Measurements from ENCODE around the gene MED16. TPM values are rescaled to one million over a fixed set of nuclear protein-coding genes. Genes with fewer than 3 reads are reported as not detected.

MED16 gene
- total RNA-seq, 4 donors from 2014 or later, result 45.1 to 63.9 (median 57.0) TPM

DNA sequence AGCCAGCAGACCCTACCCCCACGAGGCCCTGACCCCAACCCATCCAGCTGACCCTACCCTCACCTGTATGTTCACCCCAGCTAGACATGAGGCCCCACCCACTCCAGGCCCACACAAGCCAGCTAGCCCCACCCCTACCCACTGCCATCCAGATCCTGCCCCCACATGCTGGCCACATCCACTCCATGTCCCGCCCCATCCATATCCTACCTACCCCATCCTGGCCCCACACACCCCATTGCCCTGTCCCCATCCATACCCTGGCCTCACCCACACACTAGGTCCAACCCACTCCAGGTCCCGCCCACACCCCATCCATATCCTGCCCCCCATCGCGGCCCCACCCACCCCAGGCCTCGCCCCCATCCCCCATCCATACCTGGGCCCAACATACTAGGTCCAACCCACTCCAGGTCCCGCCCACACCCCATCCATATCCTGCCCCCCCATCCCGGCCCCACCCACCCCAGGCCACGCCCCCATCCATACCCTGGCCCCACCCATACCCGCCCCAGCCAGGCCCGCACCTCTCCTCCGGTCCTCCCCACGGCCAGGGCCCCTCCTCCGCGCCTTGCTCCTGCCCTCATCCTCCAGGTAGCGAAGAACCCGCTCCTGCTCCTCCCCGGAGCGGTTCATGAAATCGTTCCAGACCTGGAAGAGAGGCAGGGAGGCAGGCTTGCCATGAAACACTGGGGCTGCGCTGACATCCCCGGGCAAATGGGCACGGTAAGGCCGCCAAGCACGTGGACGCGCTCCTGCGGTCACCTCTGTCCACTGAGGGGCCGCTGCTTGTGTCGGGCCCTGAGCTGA is 7.5 kb upstream of the MED16 start:
- peaks cover 21% of the 10 kb centered on the region for H3K36me3 ChIP-seq
- H3K27me3 ChIP-seq, result no peaks in the 10 kb centered on the region
- H3K4me1 ChIP-seq, result peaks cover 4% of the 10 kb centered on the region
- 80% methylated on average over 19 of the region's 30 CpGs for WGBS
- DNase-seq (ENCODE audit: low spot score in 2 of 2), result no peak
- H3K9me3 ChIP-seq, result no peaks in the 10 kb centered on the region
- no peak overlapping the region for H3K27ac ChIP-seq
- H3K4me3 ChIP-seq, result no peak overlapping the region
- TF ChIP-seq, protein P1, sequence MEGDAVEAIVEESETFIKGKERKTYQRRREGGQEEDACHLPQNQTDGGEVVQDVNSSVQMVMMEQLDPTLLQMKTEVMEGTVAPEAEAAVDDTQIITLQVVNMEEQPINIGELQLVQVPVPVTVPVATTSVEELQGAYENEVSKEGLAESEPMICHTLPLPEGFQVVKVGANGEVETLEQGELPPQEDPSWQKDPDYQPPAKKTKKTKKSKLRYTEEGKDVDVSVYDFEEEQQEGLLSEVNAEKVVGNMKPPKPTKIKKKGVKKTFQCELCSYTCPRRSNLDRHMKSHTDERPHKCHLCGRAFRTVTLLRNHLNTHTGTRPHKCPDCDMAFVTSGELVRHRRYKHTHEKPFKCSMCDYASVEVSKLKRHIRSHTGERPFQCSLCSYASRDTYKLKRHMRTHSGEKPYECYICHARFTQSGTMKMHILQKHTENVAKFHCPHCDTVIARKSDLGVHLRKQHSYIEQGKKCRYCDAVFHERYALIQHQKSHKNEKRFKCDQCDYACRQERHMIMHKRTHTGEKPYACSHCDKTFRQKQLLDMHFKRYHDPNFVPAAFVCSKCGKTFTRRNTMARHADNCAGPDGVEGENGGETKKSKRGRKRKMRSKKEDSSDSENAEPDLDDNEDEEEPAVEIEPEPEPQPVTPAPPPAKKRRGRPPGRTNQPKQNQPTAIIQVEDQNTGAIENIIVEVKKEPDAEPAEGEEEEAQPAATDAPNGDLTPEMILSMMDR (IDR thresholded peaks at IDR 0.05), result no peak
- no peak for TF ChIP-seq POLR2A (IDR thresholded peaks at IDR 0.05)
- TF ChIP-seq POLR2AphosphoS5 (IDR thresholded peaks at IDR 0.05), result no peak
- TF ChIP-seq EP300 (IDR thresholded peaks at IDR 0.05), result no peak

DNA sequence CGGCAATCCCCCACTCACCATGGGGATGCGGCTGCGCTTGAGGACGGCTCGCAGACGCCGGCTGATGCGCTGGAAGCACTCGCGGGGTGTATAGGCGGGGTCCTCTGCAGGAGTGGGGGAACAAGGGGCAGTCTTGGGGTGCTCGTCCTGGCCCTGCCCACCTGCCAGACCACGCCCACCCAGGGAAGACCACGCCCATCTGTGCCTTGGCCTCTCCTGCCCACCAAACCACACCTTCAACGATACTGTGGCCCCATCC is 7.0 kb upstream of the MED16 start:
- Histone ChIP-seq H3K9me3 (no peaks in the 10 kb centered on the region), H3K27me3 (no peaks in the 10 kb centered on the region), H3K36me3 (peaks cover 21% of the 10 kb centered on the region), H3K4me3 (no peak overlapping the region), H3K4me1 (peaks cover 4% of the 10 kb centered on the region), H3K27ac (no peak overlapping the region)
- TF ChIP-seq POLR2AphosphoS5 (IDR thresholded peaks at IDR 0.05), result no peak
- TF ChIP-seq, protein P1 (IDR thresholded peaks at IDR 0.05), result no peak
- WGBS, result 80% methylated on average over 6 of the region's 15 CpGs
- no peak for DNase-seq (ENCODE audit: low spot score in 2 of 2)

DNA sequence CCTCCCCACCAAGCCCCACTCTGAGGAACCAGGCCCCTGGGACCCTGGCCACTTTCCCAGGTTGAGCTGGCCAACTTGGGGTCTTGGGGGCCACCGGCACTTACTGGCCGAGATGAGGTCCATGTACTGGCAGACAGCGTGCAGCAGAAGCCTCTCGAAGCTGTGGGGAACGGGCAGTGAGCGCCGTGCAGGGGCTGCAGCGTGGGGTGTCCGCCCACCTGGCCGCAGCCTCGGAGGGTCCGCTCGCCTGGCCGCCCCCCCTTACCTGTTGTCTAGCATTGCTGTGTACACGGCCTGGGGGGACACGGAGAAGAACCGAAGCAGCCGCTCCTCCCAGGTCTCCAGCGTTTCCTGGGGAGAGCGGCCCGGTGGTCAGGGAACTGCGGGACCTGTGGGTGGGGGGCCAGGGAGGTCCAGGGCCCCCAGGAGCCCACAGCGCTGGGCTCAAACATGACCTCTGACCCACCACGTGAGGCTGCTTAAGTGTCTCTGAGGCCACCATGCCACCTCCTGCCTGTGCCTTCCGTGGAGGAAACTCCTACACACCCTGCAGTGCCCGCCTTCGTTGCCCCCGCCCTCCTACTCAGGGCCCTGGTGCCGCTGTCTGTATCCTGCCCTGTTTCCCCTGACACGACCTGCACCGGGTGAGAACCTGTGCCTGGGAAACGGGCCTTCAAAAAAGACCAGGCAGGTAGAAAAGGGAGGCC is 6.5 kb upstream of the MED16 start:
- 94% methylated on average over 17 of the region's 32 CpGs for WGBS
- Histone ChIP-seq H3K4me3 (no peak overlapping the region), H3K27me3 (no peaks in the 10 kb centered on the region), H3K27ac (no peak overlapping the region), H3K9me3 (no peaks in the 10 kb centered on the region), H3K4me1 (peaks cover 4% of the 10 kb centered on the region), H3K36me3 (peaks cover 21% of the 10 kb centered on the region)
- DNase-seq (ENCODE audit: low spot score in 2 of 2), result no peak
- TF ChIP-seq, protein P1 (IDR thresholded peaks at IDR 0.05), result no peak

DNA sequence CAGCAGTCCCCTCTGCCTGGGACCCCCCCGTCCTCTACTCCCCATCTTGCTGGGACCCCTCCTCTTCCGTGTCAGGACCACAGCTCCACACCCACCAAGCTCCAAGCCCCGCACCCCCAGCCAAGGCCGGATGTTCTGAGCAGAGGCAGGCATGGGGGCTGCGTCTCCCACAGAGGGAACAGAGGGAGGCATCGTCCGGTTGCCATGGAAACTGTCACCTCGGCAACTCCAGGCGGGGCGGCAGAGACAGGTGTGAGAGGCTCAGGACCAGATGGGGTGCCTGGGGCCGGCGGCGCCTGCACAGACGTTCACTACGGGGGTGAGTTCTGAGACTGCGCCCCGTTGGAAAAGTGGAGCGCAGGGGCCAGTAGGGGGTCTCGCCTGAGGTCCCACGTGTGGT is 5.7 kb upstream of the MED16 start:
- Histone ChIP-seq H3K9me3 (no peaks in the 10 kb centered on the region), H3K4me3 (no peak overlapping the region), H3K4me1 (peaks cover 7% of the 10 kb centered on the region), H3K36me3 (peaks cover 21% of the 10 kb centered on the region), H3K27ac (no peak overlapping the region), H3K27me3 (no peaks in the 10 kb centered on the region)
- WGBS, result 89% methylated on average over 8 of the region's 20 CpGs
- no peak for DNase-seq (ENCODE audit: low spot score in 2 of 2)
- TF ChIP-seq, protein P1 (IDR thresholded peaks at IDR 0.05), result no peak
- no peak for TF ChIP-seq EP300 (IDR thresholded peaks at IDR 0.05)
- TF ChIP-seq POLR2AphosphoS5 (IDR thresholded peaks at IDR 0.05), result no peak
- no peak for TF ChIP-seq POLR2A (IDR thresholded peaks at IDR 0.05)

DNA sequence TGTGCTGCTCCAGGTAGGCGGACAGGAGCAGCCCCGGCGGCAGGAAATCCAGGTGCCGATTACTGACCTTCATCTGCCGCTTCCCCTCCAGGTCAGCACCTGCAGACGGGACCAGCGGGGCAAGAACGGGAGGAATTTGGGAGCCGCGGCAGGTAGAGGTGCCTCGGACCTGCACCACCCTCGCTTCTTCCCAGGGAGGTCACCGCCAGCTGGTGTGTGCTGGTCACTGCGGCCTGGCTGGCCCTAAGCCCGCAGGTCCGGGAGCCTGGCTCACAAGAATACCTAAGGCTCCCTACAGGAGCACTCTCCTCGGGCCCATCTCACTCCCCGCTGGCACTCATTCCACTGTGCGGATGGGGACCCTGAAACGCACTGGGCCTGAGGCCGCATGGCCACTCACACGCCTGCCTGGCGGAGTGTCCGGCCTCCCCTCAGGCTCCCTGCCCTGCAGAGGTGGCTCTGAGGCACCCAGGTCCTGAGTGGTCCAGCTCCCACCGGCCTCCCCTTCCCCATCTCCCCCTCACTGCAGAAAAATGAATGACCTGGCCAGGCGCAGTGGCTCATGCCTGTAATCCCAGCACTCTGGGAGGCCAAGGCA is 4.6 kb upstream of the MED16 start:
- Histone ChIP-seq H3K4me3 (no peak overlapping the region), H3K4me1 (peaks cover 9% of the 10 kb centered on the region), H3K27ac (no peak overlapping the region), H3K9me3 (no peaks in the 10 kb centered on the region), H3K36me3 (peaks cover 21% of the 10 kb centered on the region), H3K27me3 (no peaks in the 10 kb centered on the region)
- TF ChIP-seq EP300 (IDR thresholded peaks at IDR 0.05), result no peak
- 90% methylated on average over 16 of the region's 26 CpGs for WGBS
- no peak for DNase-seq (ENCODE audit: low spot score in 2 of 2)

Data from suprapubic skin (tissue), 4 donors.